IPS-15b (cell line): ENCODE results near the gene CARD14.
A peak's percentile ranks its signal among the peaks of the same experiment; 100 is the strongest.

Experiments used
- H3K27me3 ChIP-seq: one replicate; pipeline ENCODE4 v1.6.1; 2013; ENCODE audit warnings: low read length; ENCODE audit not compliant: control insufficient read depth, insufficient read depth
- H3K36me3 ChIP-seq: one replicate; pipeline ENCODE4 v1.6.1; 2013; ENCODE audit warnings: low read length; ENCODE audit not compliant: control insufficient read depth, insufficient read depth
- H3K4me1 ChIP-seq: one replicate; pipeline ENCODE4 v1.6.1; 2013; ENCODE audit warnings: mild to moderate bottlenecking, low read length; ENCODE audit not compliant: control insufficient read depth, insufficient read depth
- H3K4me3 ChIP-seq: one replicate; pipeline ENCODE4 v1.5.1; 2013; ENCODE audit warnings: low read depth, low read length
- H3K9ac ChIP-seq: one replicate; pipeline ENCODE4 v1.6.1; 2013; ENCODE audit warnings: low read depth, mild to moderate bottlenecking, low read length
- H3K9me3 ChIP-seq: one replicate; pipeline ENCODE4 v1.6.1; 2013; ENCODE audit warnings: mild to moderate bottlenecking, low read length; ENCODE audit not compliant: control insufficient read depth, insufficient read depth

CARD14 gene

GRCh38 chr17:80224683-80225082, 54.9 kb downstream of the CARD14 start:
- Histone ChIP-seq H3K9me3 (no peaks in the 10 kb centered on the region), H3K4me1 (peaks cover 3% of the 10 kb centered on the region), H3K27me3 (no peaks in the 10 kb centered on the region), H3K36me3 (peaks cover 8% of the 10 kb centered on the region), H3K4me3 (no peak overlapping the region), H3K9ac (no peak overlapping the region)

- no peaks in the 10 kb centered on the region for H3K27me3 ChIP-seq
- H3K9me3 ChIP-seq = no peaks in the 10 kb centered on the region
- peaks cover 10% of the 10 kb centered on the region for H3K36me3 ChIP-seq
- no peak overlapping the region for H3K9ac ChIP-seq
- H3K4me1 ChIP-seq = peaks cover 3% of the 10 kb centered on the region
- peak overlapping the region; percentile 8 for H3K4me3 ChIP-seq
Observed at GRCh38 chr17:80225230-80225629, 55.4 kb downstream of the CARD14 start.

GRCh38 chr17:80227156-80227555, 57.3 kb downstream of the CARD14 start:
- H3K9me3 ChIP-seq = no peaks in the 10 kb centered on the region
- no peak overlapping the region for H3K9ac ChIP-seq
- no peak overlapping the region for H3K4me3 ChIP-seq
- peaks cover 3% of the 10 kb centered on the region for H3K4me1 ChIP-seq
- peaks cover 14% of the 10 kb centered on the region for H3K36me3 ChIP-seq
- H3K27me3 ChIP-seq = no peaks in the 10 kb centered on the region

- Histone ChIP-seq H3K9me3 (no peaks in the 10 kb centered on the region), H3K4me3 (no peak overlapping the region), H3K9ac (no peak overlapping the region), H3K27me3 (no peaks in the 10 kb centered on the region), H3K4me1 (peaks cover 3% of the 10 kb centered on the region), H3K36me3 (peaks cover 12% of the 10 kb centered on the region)
Observed at GRCh38 chr17:80227666-80228065, 57.8 kb downstream of the CARD14 start.

GRCh38 chr17:80228477-80228876, 58.6 kb downstream of the CARD14 start:
- Histone ChIP-seq H3K4me3 (no peak overlapping the region), H3K9ac (no peak overlapping the region), H3K36me3 (peaks cover 6% of the 10 kb centered on the region), H3K27me3 (no peaks in the 10 kb centered on the region), H3K4me1 (peaks cover 3% of the 10 kb centered on the region), H3K9me3 (no peaks in the 10 kb centered on the region)

GRCh38 chr17:80229011-80229410, 59.2 kb downstream of the CARD14 start:
- Histone ChIP-seq H3K9me3 (no peaks in the 10 kb centered on the region), H3K4me3 (no peak overlapping the region), H3K27me3 (no peaks in the 10 kb centered on the region), H3K9ac (no peak overlapping the region), H3K36me3 (peaks cover 6% of the 10 kb centered on the region), H3K4me1 (peaks cover 3% of the 10 kb centered on the region)

- H3K9me3 ChIP-seq = no peaks in the 10 kb centered on the region
- no peaks in the 10 kb centered on the region for H3K27me3 ChIP-seq
- no peak overlapping the region for H3K9ac ChIP-seq
- peaks cover 13% of the 10 kb centered on the region for H3K36me3 ChIP-seq
- no peak overlapping the region for H3K4me3 ChIP-seq
- no peaks in the 10 kb centered on the region for H3K4me1 ChIP-seq
Observed at GRCh38 chr17:80232438-80232837, 62.6 kb downstream of the CARD14 start.

GRCh38 chr17:80233202-80233601, 63.4 kb downstream of the CARD14 start:
- no peaks in the 10 kb centered on the region for H3K4me1 ChIP-seq
- no peaks in the 10 kb centered on the region for H3K27me3 ChIP-seq
- no peak overlapping the region for H3K9ac ChIP-seq
- H3K36me3 ChIP-seq = peaks cover 13% of the 10 kb centered on the region
- no peak overlapping the region for H3K4me3 ChIP-seq
- H3K9me3 ChIP-seq = no peaks in the 10 kb centered on the region

- no peak overlapping the region for H3K4me3 ChIP-seq
- no peak overlapping the region for H3K9ac ChIP-seq
- no peaks in the 10 kb centered on the region for H3K27me3 ChIP-seq
- H3K4me1 ChIP-seq = no peaks in the 10 kb centered on the region
- H3K36me3 ChIP-seq = peaks cover 12% of the 10 kb centered on the region
- H3K9me3 ChIP-seq = no peaks in the 10 kb centered on the region
Observed at GRCh38 chr17:80236911-80237310, 67.1 kb downstream of the CARD14 start.

- Histone ChIP-seq H3K27me3 (no peaks in the 10 kb centered on the region), H3K9me3 (no peaks in the 10 kb centered on the region), H3K4me1 (no peaks in the 10 kb centered on the region), H3K4me3 (no peak overlapping the region), H3K36me3 (peaks cover 14% of the 10 kb centered on the region), H3K9ac (no peak overlapping the region)
Observed at GRCh38 chr17:80237386-80237785, 67.6 kb downstream of the CARD14 start.

GRCh38 chr17:80242505-80242904, 72.7 kb downstream of the CARD14 start:
- Histone ChIP-seq H3K4me3 (no peak overlapping the region), H3K27me3 (no peaks in the 10 kb centered on the region), H3K9me3 (no peaks in the 10 kb centered on the region), H3K9ac (no peak overlapping the region), H3K4me1 (no peaks in the 10 kb centered on the region), H3K36me3 (peaks cover 17% of the 10 kb centered on the region)

- Histone ChIP-seq H3K4me1 (no peaks in the 10 kb centered on the region), H3K36me3 (peaks cover 16% of the 10 kb centered on the region), H3K4me3 (no peak overlapping the region), H3K9ac (no peak overlapping the region), H3K27me3 (no peaks in the 10 kb centered on the region), H3K9me3 (no peaks in the 10 kb centered on the region)
Observed at GRCh38 chr17:80243526-80244433, 74.0 kb downstream of the CARD14 start.
